ENCODE data around the gene RPS6KL1.

Gene RPS6KL1

GRCh38 chr14:74863274-74863673 lies 59.8 kb downstream of the RPS6KL1 start:
- in situ Hi-C loops (cut with MboI; ENCODE audit: low sequenced_read_pairs), result no loop called here

GRCh38 chr14:74861734-74862090 lies 61.3 kb downstream of the RPS6KL1 start:
- in situ Hi-C loops (cut with MboI; ENCODE audit: low sequenced_read_pairs), result no loop called here

GRCh38 chr14:74860899-74861733 lies 61.9 kb downstream of the RPS6KL1 start:
- in situ Hi-C loops (cut with MboI; ENCODE audit: low sequenced_read_pairs), result no loop called here

GRCh38 chr14:74859757-74860552 lies 63.1 kb downstream of the RPS6KL1 start:
- in situ Hi-C loops (cut with MboI; ENCODE audit: low sequenced_read_pairs), result no loop called here

- in situ Hi-C loops (cut with MboI; ENCODE audit: low sequenced_read_pairs), result no loop called here
These were observed 65.0 kb downstream of the RPS6KL1 start for GRCh38 chr14:74858022-74858421.

GRCh38 chr14:74856366-74856765 lies 66.7 kb downstream of the RPS6KL1 start:
- in situ Hi-C loops (cut with MboI; ENCODE audit: low sequenced_read_pairs), result no loop called here

DNA sequence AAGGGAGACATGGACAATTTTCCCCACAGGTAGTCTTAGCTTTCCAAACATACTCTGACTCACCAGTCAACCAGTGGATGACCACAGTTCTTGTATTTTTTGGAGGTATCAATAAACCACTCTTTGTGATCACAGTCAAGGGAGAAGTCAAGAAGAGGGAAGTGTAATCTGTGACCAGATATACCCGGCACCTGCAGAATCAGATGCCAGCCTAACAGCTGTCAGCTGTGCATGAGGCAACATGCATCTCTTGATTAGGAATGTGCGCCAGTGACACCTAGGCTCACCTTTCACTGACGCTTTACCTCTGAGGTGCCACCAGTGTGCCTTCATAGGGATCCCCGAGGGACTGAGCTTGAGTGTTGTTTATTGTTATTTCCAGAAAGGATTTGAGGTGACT lies 67.1 kb downstream of the RPS6KL1 start:
- in situ Hi-C loops (cut with MboI; ENCODE audit: low sequenced_read_pairs), result no loop called here

GRCh38 chr14:74855021-74855420 lies 68.0 kb downstream of the RPS6KL1 start:
- in situ Hi-C loops (cut with MboI; ENCODE audit: low sequenced_read_pairs), result no loop called here

Measured in HL-60/S4 treated with retinoic acid at 250 ng/mL for 4 days and 3 days (cell line).